Osteocyte (in vitro differentiated cells): Measurements from ENCODE around the gene UBAP2L. TPM values are rescaled to one million over a fixed set of nuclear protein-coding genes. Genes with fewer than 3 reads are reported as not detected.

ENCODE experiments used
- DNase-seq: peaks from one replicate; pipeline ENCODE4 v3.0.0; 2021; ENCODE audit warnings: mixed read lengths; ENCODE audit not compliant: unreplicated experiment; ENCODE audit errors: extremely low spot score
- H3K27ac Mint-ChIP-seq: one replicate; pipeline ENCODE4 v1.8.0; 2021; ENCODE audit warnings: mild to moderate bottlenecking, mixed read lengths; ENCODE audit not compliant: unreplicated experiment
- H3K27me3 Mint-ChIP-seq: one replicate; pipeline ENCODE4 v1.8.0; 2021; ENCODE audit warnings: mixed read lengths; ENCODE audit not compliant: unreplicated experiment
- H3K36me3 Mint-ChIP-seq: one replicate; pipeline ENCODE4 v1.8.0; 2021; ENCODE audit warnings: mixed read lengths; ENCODE audit not compliant: unreplicated experiment
- H3K4me1 Mint-ChIP-seq: one replicate; pipeline ENCODE4 v1.8.0; 2021; ENCODE audit warnings: mixed read lengths; ENCODE audit not compliant: unreplicated experiment
- H3K4me3 Mint-ChIP-seq: one replicate; pipeline ENCODE4 v1.8.0; 2021; ENCODE audit warnings: mild to moderate bottlenecking, moderate library complexity, mixed read lengths; ENCODE audit not compliant: unreplicated experiment
- H3K9me3 Mint-ChIP-seq: one replicate; pipeline ENCODE4 v1.8.0; 2021; ENCODE audit warnings: mixed read lengths; ENCODE audit not compliant: unreplicated experiment
- CTCF ChIP-seq: fragments of 200-600 bp; sonication (generic); IDR thresholded peaks from 2 replicates; pipeline ENCODE4 v1.5.0; 2021; ENCODE audit warnings: antibody characterized with exemption, mild to moderate bottlenecking, moderate library complexity
- long read RNA-seq: library from polyadenylated mRNA; unstranded; transcript quantifications from one replicate; pipeline ENCODE4 v2.0.0, GENCODE V29; 2021
- total RNA-seq: library from RNA; stranded (reverse); gene quantifications from 2 replicates; pipeline ENCODE4 v1.2.1, GENCODE V29; 2021

UBAP2L gene
- total RNA-seq = 224 and 236 TPM in 2 replicates
- long read RNA-seq, partial matches to known transcripts = 16 of 49 reads
- long read RNA-seq, other reads (novel, unspliced or antisense) = 32 of 49 reads

- H3K4me3 Mint-ChIP-seq = peak within 1 kb of the TSS; percentile 90
- no peaks in the 10 kb centered on the region for H3K9me3 Mint-ChIP-seq
- no peaks in the 10 kb centered on the region for H3K27me3 Mint-ChIP-seq
- peak; percentile 100 for DNase-seq
- H3K36me3 Mint-ChIP-seq = peaks cover 19% of the 10 kb centered on the region
- peak within 1 kb of the TSS; percentile 99 for H3K27ac Mint-ChIP-seq
- H3K4me1 Mint-ChIP-seq = peaks cover 53% of the 10 kb centered on the region
- TF ChIP-seq CTCF = no peak
Measured at GRCh38 chr1:154220071-154220969, at the start of gene UBAP2L. UBAP2L (plus strand) TSS chr1:154220955; CDS start chr1:154225124, 4,169 bp downstream.

DNA sequence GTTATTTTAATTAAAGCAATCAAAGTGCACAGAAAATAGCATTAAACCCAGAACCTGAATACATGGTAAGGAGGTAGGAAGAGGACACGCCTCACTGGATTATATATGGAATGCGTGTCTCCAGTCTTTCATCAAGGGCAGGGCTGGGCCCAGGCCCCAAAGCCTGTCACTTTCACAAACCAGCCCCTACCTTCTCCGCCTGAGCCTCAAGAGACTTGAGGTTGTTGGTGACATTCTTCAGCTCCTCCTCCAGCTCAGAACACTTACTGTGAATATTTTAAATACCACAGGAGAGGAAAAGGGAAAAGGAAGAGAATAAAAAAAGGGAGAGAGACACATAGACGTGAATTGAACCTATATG, 49.6 kb upstream of the UBAP2L start:
- no peaks in the 10 kb centered on the region for H3K9me3 Mint-ChIP-seq
- no peak for TF ChIP-seq CTCF
- no peak for DNase-seq
- H3K27ac Mint-ChIP-seq = no peak overlapping the region
- peaks cover 44% of the 10 kb centered on the region for H3K36me3 Mint-ChIP-seq
- H3K27me3 Mint-ChIP-seq = no peaks in the 10 kb centered on the region
- peaks cover 6% of the 10 kb centered on the region for H3K4me1 Mint-ChIP-seq
- no peak overlapping the region for H3K4me3 Mint-ChIP-seq

DNA sequence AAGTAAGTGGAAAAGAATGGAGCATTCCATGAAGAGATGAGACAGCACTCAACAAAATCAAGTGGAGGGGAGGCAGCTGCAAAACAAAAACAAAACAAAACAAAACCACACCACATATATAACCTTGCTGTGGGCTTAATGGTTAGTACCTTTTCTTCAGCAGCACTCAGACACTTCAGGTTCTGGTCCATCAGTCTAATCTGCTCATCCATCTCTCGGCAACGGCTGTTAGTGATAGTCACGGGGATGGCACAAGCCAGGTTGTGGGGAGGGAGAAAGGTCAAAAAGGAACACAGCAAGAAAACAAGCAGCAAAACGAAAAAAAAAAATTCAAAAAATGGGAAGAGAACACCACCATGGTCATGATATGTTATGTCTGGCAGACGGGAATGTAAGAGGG, 48.9 kb upstream of the UBAP2L start:
- no peak overlapping the region for H3K4me3 Mint-ChIP-seq
- no peak overlapping the region for H3K27ac Mint-ChIP-seq
- H3K36me3 Mint-ChIP-seq = peaks cover 44% of the 10 kb centered on the region

GRCh38 chr1:154174654-154175053, 46.1 kb upstream of the UBAP2L start:
- no peak overlapping the region for H3K27ac Mint-ChIP-seq
- no peaks in the 10 kb centered on the region for H3K9me3 Mint-ChIP-seq

More for the DNA sequence above, 48.9 kb upstream of the UBAP2L start:
- Mint-ChIP-seq H3K9me3 (no peaks in the 10 kb centered on the region), H3K27me3 (no peaks in the 10 kb centered on the region), H3K4me1 (peaks cover 10% of the 10 kb centered on the region)
- DNase-seq = no peak
- no peak for TF ChIP-seq CTCF

More at GRCh38 chr1:154174654-154175053, 46.1 kb upstream of the UBAP2L start:
- H3K4me3 Mint-ChIP-seq = no peak overlapping the region
- peaks cover 29% of the 10 kb centered on the region for H3K36me3 Mint-ChIP-seq
- peaks cover 36% of the 10 kb centered on the region for H3K4me1 Mint-ChIP-seq
- no peak for TF ChIP-seq CTCF
- DNase-seq = no peak
- no peaks in the 10 kb centered on the region for H3K27me3 Mint-ChIP-seq
